Measurements from ENCODE around the gene ILF2. TPM values are rescaled to one million over a fixed set of nuclear protein-coding genes. Genes with fewer than 3 reads are reported as not detected.

The ILF2 gene
- total and polyA plus RNA-seq, 2 of the 13 experiments (the other 11 are each of a cell fraction or from before 2014, with no cell fraction given), result 292 to 366 TPM

DNA sequence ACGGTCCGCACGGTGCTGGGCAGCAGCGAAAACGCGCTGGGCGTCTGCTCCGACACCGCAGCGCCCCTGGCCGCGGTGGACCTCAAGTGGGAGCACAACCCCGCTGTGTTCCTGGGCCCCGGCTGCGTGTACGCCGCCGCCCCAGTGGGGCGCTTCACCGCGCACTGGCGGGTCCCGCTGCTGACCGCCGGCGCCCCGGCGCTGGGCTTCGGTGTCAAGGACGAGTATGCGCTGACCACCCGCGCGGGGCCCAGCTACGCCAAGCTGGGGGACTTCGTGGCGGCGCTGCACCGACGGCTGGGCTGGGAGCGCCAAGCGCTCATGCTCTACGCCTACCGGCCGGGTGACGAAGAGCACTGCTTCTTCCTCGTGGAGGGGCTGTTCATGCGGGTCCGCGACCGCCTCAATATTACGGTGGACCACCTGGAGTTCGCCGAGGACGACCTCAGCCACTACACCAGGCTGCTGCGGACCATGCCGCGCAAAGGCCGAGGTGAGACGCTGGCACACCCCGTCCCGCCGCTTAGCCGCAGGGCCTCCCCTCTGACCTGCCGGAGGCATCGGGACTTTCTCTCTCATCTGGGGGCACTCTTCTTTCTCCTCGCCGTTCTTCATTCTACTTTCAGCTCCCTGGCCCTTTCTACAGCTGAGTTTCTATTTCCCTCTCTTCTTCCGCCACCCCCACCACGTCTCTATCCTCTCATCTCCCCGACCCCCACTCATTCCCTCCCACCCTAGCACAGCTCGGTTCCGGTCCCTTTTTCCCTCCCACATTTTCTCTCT lies 8.7 kb upstream of the ILF2 start (continued):
- TF ChIP-seq GMEB2 (CRISPR knock-in tag; IDR thresholded peaks at IDR 0.05; ENCODE audit: low read depth), result no peak
- TF ChIP-seq ZBTB49 (CRISPR knock-in tag; IDR thresholded peaks at IDR 0.05; ENCODE audit: borderline replicate concordance), result no peak
- no peak for TF ChIP-seq PRMT3 (CRISPR knock-in tag; IDR thresholded peaks at IDR 0.05; ENCODE audit: borderline replicate concordance, low read depth)
- TF ChIP-seq, protein P1, sequence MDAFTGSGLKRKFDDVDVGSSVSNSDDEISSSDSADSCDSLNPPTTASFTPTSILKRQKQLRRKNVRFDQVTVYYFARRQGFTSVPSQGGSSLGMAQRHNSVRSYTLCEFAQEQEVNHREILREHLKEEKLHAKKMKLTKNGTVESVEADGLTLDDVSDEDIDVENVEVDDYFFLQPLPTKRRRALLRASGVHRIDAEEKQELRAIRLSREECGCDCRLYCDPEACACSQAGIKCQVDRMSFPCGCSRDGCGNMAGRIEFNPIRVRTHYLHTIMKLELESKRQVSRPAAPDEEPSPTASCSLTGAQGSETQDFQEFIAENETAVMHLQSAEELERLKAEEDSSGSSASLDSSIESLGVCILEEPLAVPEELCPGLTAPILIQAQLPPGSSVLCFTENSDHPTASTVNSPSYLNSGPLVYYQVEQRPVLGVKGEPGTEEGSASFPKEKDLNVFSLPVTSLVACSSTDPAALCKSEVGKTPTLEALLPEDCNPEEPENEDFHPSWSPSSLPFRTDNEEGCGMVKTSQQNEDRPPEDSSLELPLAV (CRISPR knock-in tag; conservative IDR thresholded peaks at IDR 0.05; ENCODE audit: low read depth), result no peak
- no peak for TF ChIP-seq ZMAT3 (CRISPR knock-in tag; conservative IDR thresholded peaks at IDR 0.05)
- 0 out of 2 replicates have a peak, but pooled peaks have one; percentile 38 for TF ChIP-seq ZNF737 (CRISPR knock-in tag; IDR thresholded peaks at IDR 0.05; ENCODE audit: borderline replicate concordance)
